ENCODE measurements around the gene NUDT16L1.

The NUDT16L1 gene

GRCh38 chr16:4664538-4665418 lies 28.6 kb upstream of the NUDT16L1 start:
- no peak for DNase-seq

- DNase-seq = no peak
Measured at GRCh38 chr16:4666537-4667202, 26.7 kb upstream of the NUDT16L1 start.

- DNase-seq = no peak
Measured at GRCh38 chr16:4667203-4667963, 26.0 kb upstream of the NUDT16L1 start.

GRCh38 chr16:4668313-4668960 lies 24.9 kb upstream of the NUDT16L1 start:
- DNase-seq = no peak

- no peak for DNase-seq
Measured at GRCh38 chr16:4673387-4674046, 19.8 kb upstream of the NUDT16L1 start.

GRCh38 chr16:4674926-4675530 lies 18.3 kb upstream of the NUDT16L1 start:
- DNase-seq = no peak

GRCh38 chr16:4675864-4676786 lies 17.2 kb upstream of the NUDT16L1 start:
- no peak for DNase-seq

GRCh38 chr16:4676831-4677230 lies 16.5 kb upstream of the NUDT16L1 start:
- no peak for DNase-seq

GRCh38 chr16:4677390-4677789 lies 16.0 kb upstream of the NUDT16L1 start:
- no peak for DNase-seq

GRCh38 chr16:4677994-4678393 lies 15.4 kb upstream of the NUDT16L1 start:
- no peak for DNase-seq

GRCh38 chr16:4678596-4678995 lies 14.8 kb upstream of the NUDT16L1 start:
- DNase-seq = no peak

- DNase-seq = no peak
Measured at GRCh38 chr16:4679156-4679849, 14.1 kb upstream of the NUDT16L1 start.

- DNase-seq = no peak
Measured at GRCh38 chr16:4679850-4680636, 13.3 kb upstream of the NUDT16L1 start.

GRCh38 chr16:4680673-4681470 lies 12.5 kb upstream of the NUDT16L1 start:
- no peak for DNase-seq

- DNase-seq = no peak
Measured at GRCh38 chr16:4681471-4682083, 11.8 kb upstream of the NUDT16L1 start.

- DNase-seq = no peak
Measured at GRCh38 chr16:4682084-4682591, 11.2 kb upstream of the NUDT16L1 start.

- no peak for DNase-seq
Measured at GRCh38 chr16:4682616-4683254, 10.6 kb upstream of the NUDT16L1 start.

Data from fibroblast of skin of abdomen (primary cell).